PC-3 (cell line): ENCODE measurements around the gene MPHOSPH9.

Experiments used
- EZH2 ChIP-seq: fragments of 300-600 bp; sonication (generic); IDR thresholded peaks from one replicate; pipeline ENCODE4 v1.6.1; 2017; ENCODE audit warnings: antibody characterized with exemption, mild to moderate bottlenecking, low read length; ENCODE audit not compliant: unreplicated experiment
- EZH2phosphoT487 ChIP-seq: fragments of 300-600 bp; sonication (generic); IDR thresholded peaks from 2 replicates; pipeline ENCODE4 v1.6.1; 2018; ENCODE audit warnings: mild to moderate bottlenecking, antibody characterized with exemption, low read length, borderline replicate concordance
- TF ChIP-seq, protein P1 (sequence below): fragments of 300-600 bp; sonication (generic); conservative IDR thresholded peaks from 2 replicates; pipeline ENCODE4 v1.5.1; 2017; ENCODE audit warnings: antibody characterized with exemption, low read depth, mild to moderate bottlenecking, low read length

DNA sequence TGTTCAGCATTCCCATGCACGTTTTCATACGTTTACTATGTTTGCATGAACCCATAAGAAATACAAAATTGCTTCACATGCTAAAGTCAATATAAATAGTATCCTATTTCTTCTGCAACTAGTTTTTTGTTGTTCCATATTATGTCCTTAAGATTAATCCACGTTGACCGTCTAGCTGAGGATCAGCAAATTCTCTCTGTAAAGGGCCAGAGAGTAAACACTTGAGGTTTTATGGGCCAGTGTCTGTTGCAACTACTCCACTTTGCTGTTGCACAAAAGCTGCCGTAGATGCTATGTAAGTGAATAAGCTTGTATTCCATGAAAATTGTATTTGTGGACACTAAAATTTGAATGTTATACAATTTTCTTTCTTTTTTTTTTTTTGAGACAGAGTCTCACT is 61.0 kb downstream of the MPHOSPH9 start:
- no peak for TF ChIP-seq EZH2
- TF ChIP-seq, protein P1, sequence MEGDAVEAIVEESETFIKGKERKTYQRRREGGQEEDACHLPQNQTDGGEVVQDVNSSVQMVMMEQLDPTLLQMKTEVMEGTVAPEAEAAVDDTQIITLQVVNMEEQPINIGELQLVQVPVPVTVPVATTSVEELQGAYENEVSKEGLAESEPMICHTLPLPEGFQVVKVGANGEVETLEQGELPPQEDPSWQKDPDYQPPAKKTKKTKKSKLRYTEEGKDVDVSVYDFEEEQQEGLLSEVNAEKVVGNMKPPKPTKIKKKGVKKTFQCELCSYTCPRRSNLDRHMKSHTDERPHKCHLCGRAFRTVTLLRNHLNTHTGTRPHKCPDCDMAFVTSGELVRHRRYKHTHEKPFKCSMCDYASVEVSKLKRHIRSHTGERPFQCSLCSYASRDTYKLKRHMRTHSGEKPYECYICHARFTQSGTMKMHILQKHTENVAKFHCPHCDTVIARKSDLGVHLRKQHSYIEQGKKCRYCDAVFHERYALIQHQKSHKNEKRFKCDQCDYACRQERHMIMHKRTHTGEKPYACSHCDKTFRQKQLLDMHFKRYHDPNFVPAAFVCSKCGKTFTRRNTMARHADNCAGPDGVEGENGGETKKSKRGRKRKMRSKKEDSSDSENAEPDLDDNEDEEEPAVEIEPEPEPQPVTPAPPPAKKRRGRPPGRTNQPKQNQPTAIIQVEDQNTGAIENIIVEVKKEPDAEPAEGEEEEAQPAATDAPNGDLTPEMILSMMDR = no peak
- TF ChIP-seq EZH2phosphoT487 = no peak
